ENCODE results near the gene ACBD7. TPM values are rescaled to one million over a fixed set of nuclear protein-coding genes. Genes with fewer than 3 reads are reported as not detected.

The ACBD7 gene
- total and polyA plus RNA-seq, 3 donors from 2014 or later: 5.6 to 7.7 (median 6.6) TPM

DNA sequence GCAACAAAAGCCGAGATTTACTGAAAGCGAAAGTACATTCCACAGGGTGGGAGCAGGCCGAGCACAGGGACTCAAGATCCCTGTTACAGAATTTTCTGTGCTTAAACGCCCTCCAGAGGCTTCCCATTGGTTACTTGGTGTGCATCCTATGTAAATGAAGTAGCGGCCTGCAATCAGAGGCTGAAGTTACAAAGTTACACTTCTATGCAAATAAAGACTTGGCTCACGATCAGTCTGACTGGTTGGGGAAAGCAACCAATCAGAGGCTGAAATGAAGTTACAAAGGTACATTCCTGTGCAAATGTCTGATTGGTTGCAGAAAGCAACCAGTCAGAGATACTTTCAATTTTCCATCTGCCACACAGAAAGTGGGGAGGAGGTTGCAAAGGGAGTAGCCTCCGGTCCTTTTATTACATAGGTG, 4.1 kb downstream of the ACBD7 start:
- H3K4me3 ChIP-seq: peak overlapping the region; percentile 36 to 47
- DNase-seq: peak; percentile 90
- no peaks in the 10 kb centered on the region for H3K27me3 ChIP-seq
- intact Hi-C loops (cut with DNase I; ENCODE audit: low total_unique reads): no loop called here
- WGBS, 2 donors: 2 to 4% methylated on average over 7 of the region's 7 CpGs
- no peaks in the 10 kb centered on the region for H3K36me3 ChIP-seq (ENCODE audit: low read depth, missing control alignments)
- peaks cover 4% of the 10 kb centered on the region for H3K4me1 ChIP-seq
- no peaks in the 10 kb centered on the region for H3K9me3 ChIP-seq
- TF ChIP-seq, protein P1, sequence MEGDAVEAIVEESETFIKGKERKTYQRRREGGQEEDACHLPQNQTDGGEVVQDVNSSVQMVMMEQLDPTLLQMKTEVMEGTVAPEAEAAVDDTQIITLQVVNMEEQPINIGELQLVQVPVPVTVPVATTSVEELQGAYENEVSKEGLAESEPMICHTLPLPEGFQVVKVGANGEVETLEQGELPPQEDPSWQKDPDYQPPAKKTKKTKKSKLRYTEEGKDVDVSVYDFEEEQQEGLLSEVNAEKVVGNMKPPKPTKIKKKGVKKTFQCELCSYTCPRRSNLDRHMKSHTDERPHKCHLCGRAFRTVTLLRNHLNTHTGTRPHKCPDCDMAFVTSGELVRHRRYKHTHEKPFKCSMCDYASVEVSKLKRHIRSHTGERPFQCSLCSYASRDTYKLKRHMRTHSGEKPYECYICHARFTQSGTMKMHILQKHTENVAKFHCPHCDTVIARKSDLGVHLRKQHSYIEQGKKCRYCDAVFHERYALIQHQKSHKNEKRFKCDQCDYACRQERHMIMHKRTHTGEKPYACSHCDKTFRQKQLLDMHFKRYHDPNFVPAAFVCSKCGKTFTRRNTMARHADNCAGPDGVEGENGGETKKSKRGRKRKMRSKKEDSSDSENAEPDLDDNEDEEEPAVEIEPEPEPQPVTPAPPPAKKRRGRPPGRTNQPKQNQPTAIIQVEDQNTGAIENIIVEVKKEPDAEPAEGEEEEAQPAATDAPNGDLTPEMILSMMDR (IDR thresholded peaks at IDR 0.05): no peak
- no peak for TF ChIP-seq POLR2A (IDR thresholded peaks at IDR 0.05)
- H3K27ac ChIP-seq: peak overlapping the region; percentile 39 to 62

DNA sequence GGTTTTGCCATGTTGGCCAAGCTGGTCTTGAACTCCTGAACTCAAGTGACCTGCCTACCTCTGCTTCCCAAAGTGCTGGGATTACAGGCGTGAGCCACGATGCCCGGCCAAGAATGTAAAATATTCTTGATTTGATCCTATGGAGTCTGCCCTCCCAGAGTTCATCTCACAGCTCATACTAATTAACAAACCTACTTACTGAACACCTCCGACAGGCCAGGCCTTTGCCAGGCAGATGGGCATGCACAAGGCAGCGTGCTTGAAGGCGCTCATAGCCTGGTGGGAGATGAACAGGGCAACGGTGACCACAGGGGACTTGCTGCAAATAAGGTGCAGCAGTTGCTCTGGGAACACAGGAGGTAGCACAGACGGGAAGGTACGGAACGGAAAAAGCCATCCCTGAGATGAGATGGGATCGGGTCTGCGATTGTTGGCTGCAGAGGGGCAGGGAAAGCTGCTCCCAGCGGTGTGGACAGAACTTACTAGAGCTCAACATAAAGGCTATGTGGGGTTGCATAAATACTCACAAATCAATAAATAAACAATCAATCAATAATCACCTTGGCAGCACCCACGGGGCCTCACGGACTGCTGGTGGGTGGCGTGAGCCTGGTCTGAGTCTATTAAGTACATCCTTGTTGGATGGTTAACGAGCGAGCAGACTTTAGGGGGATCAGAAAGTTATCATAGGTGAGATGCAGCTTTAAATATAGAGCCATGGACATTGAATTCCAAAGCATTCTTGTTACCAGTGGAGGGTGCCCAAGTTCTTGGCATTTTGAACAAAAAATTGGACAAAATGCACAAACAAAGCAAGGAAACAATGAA, 4.7 kb downstream of the ACBD7 start:
- no peak for DNase-seq
- TF ChIP-seq, protein P1 (IDR thresholded peaks at IDR 0.05): no peak
- no peak for TF ChIP-seq POLR2A (IDR thresholded peaks at IDR 0.05)
- Histone ChIP-seq H3K36me3 (ENCODE audit: low read depth, missing control alignments) (no peaks in the 10 kb centered on the region), H3K27ac (peak overlapping the region; percentile 39 to 62), H3K27me3 (no peaks in the 10 kb centered on the region), H3K9me3 (no peaks in the 10 kb centered on the region), H3K4me3 (peak overlapping the region; percentile 36 to 47), H3K4me1 (peaks cover 4% of the 10 kb centered on the region)
- 37 to 42% methylated on average over 14 to 18 of the region's 18 CpGs for WGBS, 2 donors
- intact Hi-C loops (cut with DNase I; ENCODE audit: low total_unique reads): no loop called here

DNA sequence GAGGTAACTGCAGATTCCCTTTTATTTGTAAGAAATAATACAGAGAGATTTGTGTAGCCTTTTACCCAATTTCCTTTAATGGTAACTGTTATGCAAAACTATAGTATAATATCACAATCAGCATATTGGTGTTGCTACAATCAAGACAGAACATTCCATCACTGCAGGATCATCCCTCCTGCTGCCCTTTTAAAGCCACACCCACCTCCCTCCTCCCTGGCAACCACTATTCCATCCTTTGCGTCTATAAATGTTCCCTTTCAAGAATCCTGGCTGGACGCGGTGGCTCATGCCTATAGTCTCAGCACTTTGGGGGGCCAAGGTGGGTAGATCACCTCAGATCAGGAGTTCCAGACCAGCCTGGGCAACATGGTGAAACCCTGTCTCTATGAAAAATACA, 13.2 kb downstream of the ACBD7 start:
- WGBS, 2 donors: 91 to 97% methylated on average over 3 of the region's 3 CpGs
- Histone ChIP-seq H3K36me3 (ENCODE audit: low read depth, missing control alignments) (no peaks in the 10 kb centered on the region), H3K27ac (no peak overlapping the region), H3K27me3 (no peaks in the 10 kb centered on the region), H3K4me1 (no peaks in the 10 kb centered on the region), H3K9me3 (no peaks in the 10 kb centered on the region), H3K4me3 (no peak overlapping the region)
- intact Hi-C loops (cut with DNase I; ENCODE audit: low total_unique reads): no loop called here
- DNase-seq: no peak
- TF ChIP-seq POLR2A (IDR thresholded peaks at IDR 0.05): no peak
- TF ChIP-seq, protein P1 (IDR thresholded peaks at IDR 0.05): no peak

DNA sequence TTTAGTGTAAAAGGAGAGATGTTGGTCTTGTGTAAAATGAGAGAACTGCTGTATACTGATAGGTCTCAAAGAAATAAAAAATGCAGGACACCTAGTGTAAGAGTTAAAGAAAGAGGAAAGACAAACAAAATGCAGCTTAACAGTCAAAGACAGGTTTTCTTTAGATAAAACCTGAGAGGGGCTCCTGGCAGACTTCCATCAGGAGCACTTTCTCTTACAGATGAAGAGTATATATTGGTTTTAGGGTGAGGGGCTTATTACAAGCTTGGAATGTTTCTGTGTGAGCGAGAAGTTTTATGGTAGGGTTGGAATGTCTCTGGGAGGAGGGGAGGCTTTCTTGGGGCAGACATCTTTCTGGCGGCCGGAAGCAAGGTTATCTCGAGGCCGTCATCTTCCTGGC, 16.2 kb downstream of the ACBD7 start:
- Histone ChIP-seq H3K4me1 (no peaks in the 10 kb centered on the region), H3K27ac (no peak overlapping the region), H3K4me3 (no peak overlapping the region), H3K36me3 (ENCODE audit: low read depth, missing control alignments) (no peaks in the 10 kb centered on the region), H3K27me3 (no peaks in the 10 kb centered on the region), H3K9me3 (no peaks in the 10 kb centered on the region)
- DNase-seq: no peak
- WGBS, 2 donors: 84 to 94% methylated on average over 5 of the region's 5 CpGs
- intact Hi-C loops (cut with DNase I; ENCODE audit: low total_unique reads): no loop called here
- TF ChIP-seq, protein P1 (IDR thresholded peaks at IDR 0.05): no peak
- TF ChIP-seq POLR2A (IDR thresholded peaks at IDR 0.05): no peak

DNA sequence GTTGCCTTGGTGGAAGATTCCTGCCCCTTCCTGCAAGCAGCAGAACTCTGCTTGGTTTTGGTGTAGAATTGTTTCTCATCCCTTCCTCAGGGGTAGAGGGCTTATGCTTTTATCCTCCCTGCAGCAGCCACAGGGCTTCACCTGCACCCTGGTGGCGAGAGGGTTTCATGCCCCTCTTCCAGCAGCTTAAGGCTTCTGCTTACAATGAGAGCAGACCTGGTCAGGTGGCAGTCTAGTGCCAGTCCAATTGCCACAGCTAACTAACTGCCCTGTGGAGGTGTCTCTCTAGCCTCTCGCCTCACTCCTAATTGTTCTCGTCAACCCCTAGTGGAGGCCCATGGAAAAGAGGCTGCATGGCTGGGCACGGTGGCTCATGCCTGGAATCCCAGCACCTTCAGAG, 19.3 kb downstream of the ACBD7 start:
- H3K27ac ChIP-seq: no peak overlapping the region
- no peaks in the 10 kb centered on the region for H3K4me1 ChIP-seq
- H3K4me3 ChIP-seq: no peak overlapping the region
- intact Hi-C loops (cut with DNase I; ENCODE audit: low total_unique reads): no loop called here
- no peaks in the 10 kb centered on the region for H3K27me3 ChIP-seq
- H3K36me3 ChIP-seq (ENCODE audit: low read depth, missing control alignments): no peaks in the 10 kb centered on the region
- H3K9me3 ChIP-seq: no peaks in the 10 kb centered on the region
- DNase-seq: no peak
- no peak for TF ChIP-seq POLR2A (IDR thresholded peaks at IDR 0.05)
- TF ChIP-seq, protein P1 (IDR thresholded peaks at IDR 0.05): no peak
- WGBS, 2 donors: 81 to 89% methylated on average over 4 of the region's 4 CpGs

Data from testis (tissue), 3 donors.